WTC11 (cell line): Measurements from ENCODE around the gene RALY. TPM values are rescaled to one million over a fixed set of nuclear protein-coding genes. Genes with fewer than 3 reads are reported as not detected.

ENCODE experiments used
- ATAC-seq: fragments of 200-7000 bp; cut with Tn5 transposase; 2 replicates; pipeline ENCODE4 v1.10.0; 2021; ENCODE audit warnings: mild to moderate bottlenecking, moderate library complexity
- CTCF ChIA-PET: fragments of 300-600 bp; sonication (Branson Sonifier 250); formaldehyde crosslinking; loops from one replicate; lab custom pipeline; 2021; ENCODE audit warnings: antibody characterized with exemption; lab: Charles Lee
- POLR2A ChIA-PET: fragments of 350-600 bp; sonication (Branson Sonifier 250); formaldehyde crosslinking; loops from one replicate; lab custom pipeline; 2021; ENCODE audit warnings: antibody characterized with exemption; lab: Charles Lee
- DNase-seq: peaks from one replicate; pipeline ENCODE4 v3.0.0; 2021; ENCODE audit warnings: low spot score
- H3K27ac Mint-ChIP-seq: 2 replicates; pipeline ENCODE4 v1.8.0; 2021; ENCODE audit warnings: mixed read lengths
- H3K27me3 Mint-ChIP-seq: 2 replicates; pipeline ENCODE4 v1.8.0; 2021; ENCODE audit warnings: low read depth, mild to moderate bottlenecking, moderate library complexity, mixed read lengths
- H3K36me3 Mint-ChIP-seq: 2 replicates; pipeline ENCODE4 v1.8.0; 2021; ENCODE audit warnings: mixed read lengths
- H3K4me1 Mint-ChIP-seq: 2 replicates; pipeline ENCODE4 v1.8.0; 2022; ENCODE audit warnings: mixed read lengths
- H3K4me3 Mint-ChIP-seq: 2 replicates; pipeline ENCODE4 v1.8.0; 2021; ENCODE audit warnings: mild to moderate bottlenecking, moderate library complexity, mixed read lengths
- H3K9me3 Mint-ChIP-seq: 2 replicates; pipeline ENCODE4 v1.8.0; 2021; ENCODE audit warnings: mixed read lengths
- AFF4 ChIP-seq: sonication (generic); formaldehyde crosslinking; IDR thresholded peaks from 2 replicates; pipeline ENCODE4 v1.8.1; 2023; ENCODE audit warnings: mild to moderate bottlenecking, missing genetic modification reagents, borderline replicate concordance
- ATF1 ChIP-seq: sonication (generic); formaldehyde crosslinking; IDR thresholded peaks from 2 replicates; pipeline ENCODE4 v1.8.1; 2023; ENCODE audit warnings: mild to moderate bottlenecking, moderate library complexity, missing genetic modification reagents
- ATF2 ChIP-seq: sonication (generic); formaldehyde crosslinking; IDR thresholded peaks from 2 replicates; pipeline ENCODE4 v1.8.1; 2022; ENCODE audit warnings: low read depth, missing genetic modification reagents, borderline replicate concordance
- ATF6 ChIP-seq: sonication (generic); formaldehyde crosslinking; IDR thresholded peaks from 2 replicates; pipeline ENCODE4 v1.8.1; 2023; ENCODE audit warnings: mild to moderate bottlenecking, missing genetic modification reagents
- CBFB ChIP-seq: sonication (generic); formaldehyde crosslinking; IDR thresholded peaks from 2 replicates; pipeline ENCODE4 v1.8.1; 2022; ENCODE audit warnings: mild to moderate bottlenecking, low read depth, missing genetic modification reagents
- CREB1 ChIP-seq: sonication (generic); formaldehyde crosslinking; IDR thresholded peaks from 2 replicates; pipeline ENCODE4 v1.8.0; 2023; ENCODE audit warnings: mild to moderate bottlenecking, missing genetic modification reagents
- FOXJ3 ChIP-seq: sonication (generic); formaldehyde crosslinking; IDR thresholded peaks from 2 replicates; pipeline ENCODE4 v1.9.0; 2021; ENCODE audit warnings: missing genetic modification reagents, mild to moderate bottlenecking, borderline replicate concordance
- HMGXB4 ChIP-seq: sonication (generic); formaldehyde crosslinking; IDR thresholded peaks from 2 replicates; pipeline ENCODE4 v1.8.1; 2023; ENCODE audit warnings: mild to moderate bottlenecking, moderate library complexity, missing genetic modification reagents
- JAZF1 ChIP-seq: fragments of 250-450 bp; sonication (Bioruptor Pico); IDR thresholded peaks from 2 replicates; pipeline ENCODE4 v1.9.0; 2021; ENCODE audit warnings: moderate library complexity, mild to moderate bottlenecking, inconsistent platforms
- KAT7 ChIP-seq: sonication (generic); formaldehyde crosslinking; IDR thresholded peaks from 2 replicates; pipeline ENCODE4 v1.8.1; 2023; ENCODE audit warnings: missing genetic modification reagents, mild to moderate bottlenecking, borderline replicate concordance
- MXD4 ChIP-seq: fragments of 250-450 bp; sonication (Bioruptor Pico); IDR thresholded peaks from 2 replicates; pipeline ENCODE4 v1.8.0; 2021; ENCODE audit warnings: mild to moderate bottlenecking, moderate library complexity, borderline replicate concordance
- NR3C1 ChIP-seq: sonication (generic); formaldehyde crosslinking; conservative IDR thresholded peaks from 2 replicates; pipeline ENCODE4 v1.8.1; 2023; ENCODE audit warnings: low read depth, mild to moderate bottlenecking, missing genetic modification reagents
- TEAD4 ChIP-seq: sonication (generic); formaldehyde crosslinking; IDR thresholded peaks from 2 replicates; pipeline ENCODE4 v1.8.0; 2022; ENCODE audit warnings: mild to moderate bottlenecking, missing genetic modification reagents
- TP53 ChIP-seq: sonication (generic); formaldehyde crosslinking; IDR thresholded peaks from 2 replicates; pipeline ENCODE4 v1.8.1; 2023; ENCODE audit warnings: mild to moderate bottlenecking, missing genetic modification reagents
- USF2 ChIP-seq: sonication (generic); formaldehyde crosslinking; IDR thresholded peaks from 2 replicates; pipeline ENCODE4 v1.8.1; 2023; ENCODE audit warnings: mild to moderate bottlenecking, missing genetic modification reagents, moderate library complexity
- ZNF219 ChIP-seq: sonication (generic); formaldehyde crosslinking; IDR thresholded peaks from 2 replicates; pipeline ENCODE4 v1.8.0; 2023; ENCODE audit warnings: missing genetic modification reagents, mild to moderate bottlenecking, borderline replicate concordance
- ZNF396 ChIP-seq: fragments of 250-450 bp; sonication (Bioruptor Pico); IDR thresholded peaks from 2 replicates; pipeline ENCODE4 v1.8.0; 2021; ENCODE audit warnings: mild to moderate bottlenecking, moderate library complexity, borderline replicate concordance
- ZNF532 ChIP-seq: fragments of 250-450 bp; sonication (Bioruptor Pico); IDR thresholded peaks from 2 replicates; pipeline ENCODE4 v1.9.0; 2021; ENCODE audit warnings: mild to moderate bottlenecking, borderline replicate concordance
- total RNA-seq: library from RNA; stranded (reverse); gene quantifications from 3 replicates; pipeline ENCODE4 v1.2.3, GENCODE V29; 2021
- TF ChIP-seq, protein P1 (sequence below): sonication (generic); formaldehyde crosslinking; IDR thresholded peaks from 2 replicates; pipeline ENCODE4 v1.8.0; 2022; ENCODE audit warnings: mild to moderate bottlenecking, missing genetic modification reagents

Gene RALY
- total RNA-seq, 1 experiment from 2014 or later, result 164 TPM

GRCh38 chr20:33954504-33954903, 39.2 kb upstream of the RALY start (continued):
- TF ChIP-seq, protein P1, sequence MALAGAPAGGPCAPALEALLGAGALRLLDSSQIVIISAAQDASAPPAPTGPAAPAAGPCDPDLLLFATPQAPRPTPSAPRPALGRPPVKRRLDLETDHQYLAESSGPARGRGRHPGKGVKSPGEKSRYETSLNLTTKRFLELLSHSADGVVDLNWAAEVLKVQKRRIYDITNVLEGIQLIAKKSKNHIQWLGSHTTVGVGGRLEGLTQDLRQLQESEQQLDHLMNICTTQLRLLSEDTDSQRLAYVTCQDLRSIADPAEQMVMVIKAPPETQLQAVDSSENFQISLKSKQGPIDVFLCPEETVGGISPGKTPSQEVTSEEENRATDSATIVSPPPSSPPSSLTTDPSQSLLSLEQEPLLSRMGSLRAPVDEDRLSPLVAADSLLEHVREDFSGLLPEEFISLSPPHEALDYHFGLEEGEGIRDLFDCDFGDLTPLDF, result no peak

- no peak overlapping the region for H3K4me3 Mint-ChIP-seq
- DNase-seq (no peak), ATAC-seq (no peak)
- CTCF ChIA-PET, result no interaction called here
- no peaks in the 10 kb centered on the region for H3K27me3 Mint-ChIP-seq
- H3K4me1 Mint-ChIP-seq, result peaks cover 5% of the 10 kb centered on the region
- no peak for TF ChIP-seq KAT7
- no peak for TF ChIP-seq ATF1 (CRISPR knock-in tag)
- TF ChIP-seq ATF2 (CRISPR knock-in tag), result no peak
- no peak for TF ChIP-seq CBFB (CRISPR knock-in tag)
- TF ChIP-seq FOXJ3, result no peak
- TF ChIP-seq HMGXB4 (CRISPR knock-in tag), result no peak
- no peak for TF ChIP-seq ZNF219
- no peak for TF ChIP-seq ZNF396 (CRISPR knock-in tag)
- TF ChIP-seq ATF6, result no peak
- TF ChIP-seq TP53 (CRISPR knock-in tag), result no peak
- no peak for TF ChIP-seq CREB1 (CRISPR knock-in tag)
- no peak for TF ChIP-seq USF2
- TF ChIP-seq, all 79 proteins: peak for 0
- Mint-ChIP-seq H3K9me3 (no peaks in the 10 kb centered on the region; the same call in 1 of the 2 replicates), H3K27ac (no peak overlapping the region), H3K36me3 (no peaks in the 10 kb centered on the region)
- POLR2A ChIA-PET, result interaction anchor here (0.6 kb wide), 1 partner anchor 507 kb away, joined by 10 read pairs; no protein-coding TSS in a partner anchor
Observed at GRCh38 chr20:33963751-33964150, 30.0 kb upstream of the RALY start.

DNA sequence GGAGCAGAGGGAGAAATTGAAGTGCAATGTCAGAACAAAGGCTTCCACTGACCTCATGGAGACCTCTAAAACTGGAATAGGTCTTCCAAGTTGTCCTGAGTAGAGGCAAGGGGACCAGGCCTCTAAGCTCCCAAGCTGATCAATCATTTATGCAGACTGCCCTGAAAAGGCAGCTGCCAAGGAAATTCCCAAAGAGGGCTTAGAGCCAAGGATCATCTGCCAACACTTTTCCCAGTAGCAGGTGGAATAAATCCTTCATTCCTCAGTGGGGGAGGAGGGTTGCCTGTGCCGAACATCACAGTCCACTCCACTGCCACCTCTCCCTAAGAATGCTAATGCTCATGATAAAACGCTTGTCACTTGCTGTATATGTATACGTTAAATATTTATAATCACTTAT, 29.3 kb upstream of the RALY start:
- no peaks in the 10 kb centered on the region; the same call in 1 of the 2 replicates for H3K9me3 Mint-ChIP-seq
- no peaks in the 10 kb centered on the region for H3K27me3 Mint-ChIP-seq
- no peak overlapping the region for H3K4me3 Mint-ChIP-seq
- H3K36me3 Mint-ChIP-seq, result no peaks in the 10 kb centered on the region
- H3K4me1 Mint-ChIP-seq, result peaks cover 9% of the 10 kb centered on the region
- ChIA-PET POLR2A (no interaction called here), CTCF (no interaction called here)
- ATAC-seq (no peak), DNase-seq (no peak)
- no peak overlapping the region for H3K27ac Mint-ChIP-seq
- TF ChIP-seq NR3C1 (CRISPR knock-in tag), result no peak
- TF ChIP-seq MXD4, result no peak
- no peak for TF ChIP-seq AFF4 (CRISPR knock-in tag)
- TF ChIP-seq ZNF532 (CRISPR knock-in tag), result no peak
- TF ChIP-seq KAT7, result no peak
- no peak for TF ChIP-seq JAZF1 (CRISPR knock-in tag)
- no peak for TF ChIP-seq TEAD4 (CRISPR knock-in tag)
